HL-60/S4 treated with retinoic acid at 250 ng/mL for 4 days and 3 days (cell line): ENCODE measurements around the gene MSRB2.

Source experiments
- in situ Hi-C: fragments of 300-500 bp; cut with MboI; formaldehyde crosslinking; loops from 2 replicates; pipeline ENCODE4 v1.7.0; 2022; ENCODE audit warnings: low sequenced_read_pairs

The MSRB2 gene

DNA sequence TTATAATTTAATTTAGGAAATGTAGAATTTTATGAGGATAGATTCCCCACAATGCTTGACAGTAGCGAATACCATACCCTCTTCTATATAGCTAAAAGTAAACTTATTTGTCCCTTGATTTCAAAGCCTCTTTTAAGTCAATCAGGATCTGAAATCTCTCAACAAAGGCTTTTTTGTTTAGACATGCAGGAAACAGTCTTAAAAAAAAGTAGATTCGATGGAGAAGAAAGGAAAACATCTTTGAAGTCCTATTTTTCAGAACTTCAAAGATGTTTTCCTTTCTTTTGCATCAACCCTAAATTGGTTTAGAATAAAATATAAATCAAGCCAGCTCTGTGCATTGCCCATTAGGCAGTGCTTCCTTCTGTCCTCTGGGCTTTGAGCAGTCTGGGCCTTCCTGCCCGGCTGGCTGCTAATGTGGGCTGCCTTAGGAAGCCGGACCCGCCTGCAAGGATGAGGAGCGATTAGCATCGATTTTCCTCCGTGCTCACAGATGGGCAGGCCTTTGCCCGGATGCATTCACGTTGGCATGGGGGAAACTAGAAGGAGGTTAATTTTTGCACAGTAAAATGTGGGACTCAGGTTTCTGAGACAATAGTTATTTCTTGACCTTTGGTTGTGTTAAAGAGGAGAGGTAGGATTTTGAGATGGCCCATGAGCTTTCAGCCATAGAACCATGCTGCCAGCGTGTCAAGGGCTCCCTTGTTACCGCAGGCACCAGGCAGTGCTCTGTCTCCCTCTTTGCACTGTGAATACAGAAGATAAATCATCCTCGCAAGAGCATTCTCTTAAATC, 15.5 kb downstream of the MSRB2 start:
- in situ Hi-C loops: no loop called here

DNA sequence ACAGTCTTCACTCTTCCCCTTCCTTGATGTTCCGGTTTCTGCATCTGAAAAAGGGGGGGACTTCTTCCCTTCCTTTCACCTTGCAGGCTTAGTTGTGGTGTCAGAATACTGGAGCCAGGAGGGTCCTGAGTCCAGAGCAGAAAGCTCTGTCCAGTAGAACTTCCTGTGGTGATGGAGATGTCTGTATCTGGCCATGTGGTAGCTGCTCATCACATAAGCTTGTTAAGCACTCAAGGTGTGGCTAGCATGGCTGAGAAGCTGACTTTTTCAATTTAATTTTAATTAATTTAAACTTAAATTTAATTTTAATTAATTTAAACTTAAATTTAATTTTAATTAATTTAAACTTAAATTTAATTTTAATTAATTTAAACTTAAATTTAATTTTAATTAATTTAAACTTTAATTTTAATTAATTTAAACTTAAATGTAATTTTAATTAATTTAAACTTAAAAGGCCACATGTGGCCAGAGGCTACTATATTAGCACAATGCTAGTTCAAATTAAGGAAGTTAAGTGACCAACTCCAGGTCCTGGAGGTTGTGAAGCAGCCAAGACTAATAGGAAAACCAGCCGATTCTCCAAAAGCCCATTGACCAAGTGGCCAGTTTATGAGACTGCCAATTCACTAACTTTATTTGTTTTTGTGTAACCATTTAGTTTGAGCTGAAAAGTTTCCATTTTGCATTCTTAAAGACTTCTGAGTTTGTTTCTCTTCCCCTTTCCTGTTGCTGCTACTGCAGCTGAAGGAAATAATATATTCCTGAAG, 16.3 kb downstream of the MSRB2 start:
- in situ Hi-C loops: no loop called here

DNA sequence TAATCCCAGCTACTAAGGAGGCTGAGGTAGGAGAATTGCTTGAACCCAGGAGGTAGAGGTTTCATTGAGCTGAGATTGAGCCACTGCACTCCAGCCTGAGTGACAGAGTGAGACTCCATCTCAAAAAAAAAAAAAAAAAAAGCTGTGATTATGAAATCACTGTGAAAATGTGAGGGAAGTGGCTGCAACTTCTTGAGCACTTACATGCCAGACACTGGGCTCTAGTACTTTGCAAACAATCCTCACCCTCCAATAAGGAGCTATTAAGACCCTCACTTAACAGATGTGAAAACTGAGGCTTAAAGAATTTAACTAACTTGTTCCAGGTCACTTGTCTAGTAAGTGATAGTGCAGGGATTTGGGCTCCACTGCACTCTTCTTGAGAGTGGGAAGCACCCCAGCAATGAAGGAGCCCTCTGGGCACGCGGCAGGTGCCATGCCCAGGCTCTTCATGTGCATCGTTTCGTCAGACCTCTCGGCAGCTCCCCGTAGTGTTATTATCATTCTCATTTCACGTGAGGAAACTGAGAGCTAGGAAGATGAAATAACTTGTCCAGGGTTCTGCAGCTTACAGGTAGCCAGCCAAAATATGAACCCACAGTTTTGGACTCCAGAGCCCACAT, 19.0 kb downstream of the MSRB2 start:
- in situ Hi-C loops: no loop called here

DNA sequence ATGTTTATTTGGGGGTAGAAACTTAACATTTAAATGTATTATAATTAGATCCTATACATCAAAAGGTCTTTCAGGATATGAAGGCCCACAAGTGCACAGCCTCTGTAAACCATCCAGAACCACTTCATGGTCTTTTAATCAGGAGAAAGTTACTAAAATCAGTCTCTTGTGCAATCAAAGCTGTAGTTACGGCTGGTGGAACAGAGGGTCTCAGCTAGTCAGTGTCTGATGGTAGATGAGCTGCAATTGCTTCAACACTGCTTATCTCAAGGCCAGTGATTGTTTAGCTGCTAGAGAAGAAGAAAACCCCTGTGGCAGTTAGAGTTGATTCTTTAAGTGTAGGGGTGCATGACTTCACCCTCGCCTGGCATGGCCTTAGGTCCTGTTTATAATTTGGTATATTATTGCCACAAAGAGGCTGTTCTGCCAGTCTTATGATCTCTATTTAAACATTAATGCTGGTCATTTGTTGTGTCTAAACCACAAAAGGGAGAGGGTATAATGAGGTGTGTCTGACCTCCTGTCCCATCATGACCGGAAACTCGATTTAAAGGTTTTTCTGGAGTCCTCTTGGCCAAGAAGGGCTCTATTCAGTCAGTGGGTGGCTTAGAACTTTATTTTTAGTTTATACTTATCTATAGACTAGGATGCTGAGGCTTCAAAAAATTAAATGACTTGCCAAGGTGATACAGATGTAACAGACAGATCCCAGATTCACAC, 21.3 kb downstream of the MSRB2 start:
- in situ Hi-C loops: no loop called here

DNA sequence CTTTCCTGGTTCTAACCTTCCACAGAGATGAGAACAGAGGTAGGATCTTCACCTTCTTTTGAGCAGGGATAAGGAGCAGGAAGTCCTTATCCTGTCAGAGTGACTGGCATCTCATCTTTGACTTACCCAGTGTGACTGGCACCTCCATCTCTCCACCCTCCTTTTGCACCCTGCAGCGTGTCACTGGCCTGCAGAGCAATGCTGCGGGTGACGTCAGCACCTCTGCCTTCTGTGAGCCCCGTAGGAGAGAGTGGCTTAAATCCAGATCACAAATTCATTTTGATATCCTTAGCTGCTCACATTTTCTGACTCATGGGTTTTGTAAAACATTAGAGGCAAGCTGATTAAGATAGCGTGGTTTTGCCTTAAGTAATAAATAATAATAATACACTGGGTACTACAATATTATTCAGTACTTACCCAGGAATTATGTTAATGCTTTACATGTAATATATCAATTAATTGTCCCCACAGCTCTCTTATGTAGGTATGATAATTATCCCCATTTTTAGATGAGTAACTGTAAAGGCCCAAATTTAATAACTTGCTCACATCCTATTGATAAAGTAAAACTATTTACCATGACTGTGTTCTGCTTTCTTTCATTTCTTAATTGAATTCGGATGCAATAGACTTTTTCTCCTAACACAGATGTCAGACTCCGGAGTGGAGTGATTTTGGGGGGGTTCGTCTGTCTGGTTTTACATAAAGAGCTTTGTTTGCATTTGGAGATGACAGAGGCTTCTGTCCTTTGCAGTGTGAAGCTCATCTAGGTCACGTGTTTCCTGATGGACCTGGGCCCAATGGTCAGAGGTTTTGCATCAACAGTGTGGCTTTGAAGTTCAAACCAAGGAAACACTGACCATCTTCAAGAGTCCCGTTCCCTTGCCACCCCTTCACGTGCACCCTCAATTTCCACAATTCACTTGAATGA, 24.9 kb downstream of the MSRB2 start:
- in situ Hi-C loops: no loop called here

DNA sequence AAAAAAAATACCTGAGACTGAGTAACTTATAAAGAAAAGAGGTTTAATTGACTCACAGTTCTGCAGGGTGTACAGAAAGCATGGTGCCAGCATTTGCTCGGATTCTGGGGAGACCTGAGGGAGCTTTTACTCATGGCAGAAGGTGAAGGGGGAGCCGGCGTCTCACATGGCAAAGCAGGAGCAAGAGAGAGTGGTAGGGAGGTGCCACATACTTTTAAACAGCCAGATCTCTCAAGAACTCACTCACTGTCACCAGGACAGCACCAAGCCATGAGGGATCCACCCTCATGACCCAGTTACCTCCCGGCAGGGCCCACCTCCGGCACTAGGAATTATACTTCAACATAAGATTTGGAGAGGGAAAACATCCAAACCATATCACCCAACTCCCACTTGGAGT, 25.8 kb downstream of the MSRB2 start:
- in situ Hi-C loops: no loop called here

DNA sequence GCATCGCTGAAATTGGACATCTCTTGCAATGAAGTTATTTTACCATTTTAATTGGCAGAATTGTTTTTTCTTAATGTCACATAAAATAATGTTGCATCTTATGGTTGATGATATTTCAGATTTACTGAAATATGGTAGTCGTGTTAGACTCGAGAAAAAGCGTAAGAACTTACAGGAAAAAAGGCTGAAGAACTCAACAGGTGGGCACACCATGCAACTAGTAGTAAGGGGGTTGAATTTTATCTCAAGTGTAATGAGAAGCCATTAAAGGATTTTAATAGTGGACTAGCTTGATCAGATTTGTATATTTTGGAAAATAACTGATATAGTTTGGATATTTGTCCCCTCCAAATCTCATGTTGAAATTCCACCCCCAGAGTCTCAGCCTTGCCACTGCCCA, 41.1 kb downstream of the MSRB2 start:
- in situ Hi-C loops: no loop called here

DNA sequence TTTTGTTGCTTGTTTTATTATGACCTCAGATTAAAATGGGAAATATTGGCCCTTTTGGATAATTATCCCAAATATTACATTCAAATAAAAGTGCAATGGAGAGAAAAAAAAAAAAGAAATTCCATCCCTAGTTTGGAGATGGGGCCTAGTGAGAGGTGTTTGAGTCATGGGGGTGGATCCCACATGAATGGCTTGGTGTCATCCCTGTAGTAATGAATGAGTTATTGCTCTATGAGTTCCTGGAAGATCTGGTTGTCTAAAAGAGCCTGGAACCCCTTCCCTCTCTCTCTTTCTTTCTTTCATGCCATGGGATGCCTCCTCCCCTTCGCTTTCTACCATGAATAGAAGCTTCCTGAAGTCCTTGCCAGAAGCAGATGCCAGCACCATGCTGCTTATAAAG, 44.3 kb downstream of the MSRB2 start:
- in situ Hi-C loops: no loop called here

DNA sequence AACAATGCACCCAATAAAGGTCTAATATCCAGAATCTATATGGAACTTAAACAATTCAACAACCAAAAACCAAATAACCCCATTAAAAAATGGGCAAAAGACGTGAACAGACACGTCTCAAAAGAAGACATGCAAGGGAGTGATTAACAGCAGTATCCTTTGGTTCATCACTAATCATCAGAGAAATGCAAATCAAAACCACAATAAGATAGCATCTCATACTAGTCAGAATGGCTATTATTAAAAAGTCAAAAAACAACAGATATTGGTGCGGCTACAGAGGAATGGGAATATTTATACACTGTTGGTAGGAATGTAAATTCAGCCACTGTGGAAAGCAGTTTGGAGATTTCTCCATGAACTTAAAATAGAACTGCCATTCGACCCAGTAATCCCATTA, 46.6 kb downstream of the MSRB2 start:
- in situ Hi-C loops: no loop called here

DNA sequence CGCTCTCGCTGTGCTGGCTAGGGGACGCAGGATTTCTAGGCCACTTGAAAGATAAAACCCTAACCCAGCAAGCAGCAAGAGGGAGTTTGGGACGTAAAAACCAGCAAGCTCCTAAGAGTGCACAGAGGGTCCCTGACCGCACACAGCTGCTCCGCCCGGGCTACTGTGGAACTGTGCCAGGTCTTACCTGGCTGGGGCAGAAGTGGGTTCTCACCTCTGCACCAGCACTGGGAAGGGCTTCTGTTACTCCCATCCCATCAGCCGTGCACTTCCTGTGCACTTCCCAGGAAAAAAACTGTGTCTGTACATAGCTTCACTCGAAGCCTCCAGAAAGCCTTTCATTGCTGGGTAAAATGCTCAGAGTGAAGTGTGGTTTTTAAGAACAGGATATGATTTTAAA, 50.9 kb downstream of the MSRB2 start:
- in situ Hi-C loops: no loop called here

DNA sequence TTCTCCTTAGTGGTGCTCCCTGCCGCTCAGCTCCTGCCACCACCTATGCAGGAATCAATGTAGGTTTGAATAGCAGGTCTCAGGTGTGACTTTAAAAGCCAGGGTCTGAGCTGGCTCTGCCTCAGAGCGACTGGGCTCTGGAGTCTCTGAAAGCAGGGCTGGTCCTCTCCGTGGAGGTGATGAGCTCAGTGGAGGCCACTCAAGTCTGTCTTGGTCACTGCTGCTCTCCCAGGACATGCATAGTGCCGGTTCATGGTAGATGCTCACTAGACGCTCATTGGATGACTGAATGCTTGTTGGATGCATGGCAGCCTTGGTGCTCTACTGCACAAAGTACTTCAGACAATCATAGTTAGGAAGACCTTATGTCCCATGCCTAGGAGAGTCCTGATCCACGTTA, 51.7 kb downstream of the MSRB2 start:
- in situ Hi-C loops: no loop called here

DNA sequence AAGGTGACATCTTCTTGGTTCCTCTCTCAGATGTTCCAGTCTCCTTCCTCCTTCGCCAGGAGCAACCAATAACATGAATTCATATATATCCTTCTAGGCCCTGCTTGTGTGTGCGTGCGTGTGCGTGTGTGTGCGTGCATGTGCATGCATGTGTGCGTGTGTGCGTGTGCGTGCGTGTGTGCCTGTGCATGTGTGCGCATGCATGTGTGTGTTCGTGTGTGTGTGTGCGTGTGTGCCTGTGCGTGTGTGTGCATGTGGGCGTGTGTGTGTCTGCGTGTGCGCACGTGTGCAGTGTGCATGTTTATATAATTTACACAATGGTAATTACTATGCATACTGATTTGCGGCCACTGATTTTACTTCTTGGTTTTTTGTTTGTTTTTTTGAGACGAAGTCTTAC, 52.8 kb downstream of the MSRB2 start:
- in situ Hi-C loops: no loop called here

DNA sequence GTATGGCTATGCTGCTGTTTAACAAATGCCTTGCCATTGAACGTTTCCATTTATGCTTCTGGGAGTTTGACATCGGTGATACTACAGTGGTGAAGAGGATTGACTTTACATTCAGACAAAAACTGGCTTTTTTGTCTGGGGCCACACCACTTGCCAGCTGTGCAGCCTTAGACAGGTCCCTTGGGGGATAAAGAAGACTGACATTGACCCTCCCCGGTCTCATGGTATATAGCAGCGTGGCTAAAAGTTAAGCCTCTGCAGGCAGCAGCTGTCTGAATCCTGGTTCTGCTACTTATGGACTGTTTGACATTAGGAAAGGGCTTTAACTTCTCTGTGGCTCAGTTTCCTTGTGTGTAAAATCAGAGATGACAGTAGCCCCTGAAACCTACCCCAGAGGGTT, 54.7 kb downstream of the MSRB2 start:
- in situ Hi-C loops: no loop called here

DNA sequence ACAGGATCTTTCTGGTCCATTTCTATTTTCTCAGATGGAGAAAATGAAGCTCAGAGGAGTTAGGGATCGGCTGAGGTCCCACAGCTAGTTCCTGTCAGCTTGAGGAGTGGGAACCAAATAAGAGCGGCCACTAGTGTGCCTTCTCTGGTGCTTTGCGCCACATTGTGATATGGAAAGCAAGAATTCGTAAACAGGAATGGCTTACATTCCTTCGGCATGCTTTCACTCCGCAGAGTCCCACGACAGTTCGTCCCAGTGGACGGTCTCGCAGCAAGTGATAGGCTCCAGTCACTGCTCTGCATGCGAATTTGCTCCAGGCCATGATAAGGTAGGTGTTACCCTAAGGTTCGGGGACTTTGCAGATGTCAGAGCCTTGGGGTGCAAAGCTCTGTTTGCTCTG, 55.2 kb downstream of the MSRB2 start:
- in situ Hi-C loops: no loop called here

DNA sequence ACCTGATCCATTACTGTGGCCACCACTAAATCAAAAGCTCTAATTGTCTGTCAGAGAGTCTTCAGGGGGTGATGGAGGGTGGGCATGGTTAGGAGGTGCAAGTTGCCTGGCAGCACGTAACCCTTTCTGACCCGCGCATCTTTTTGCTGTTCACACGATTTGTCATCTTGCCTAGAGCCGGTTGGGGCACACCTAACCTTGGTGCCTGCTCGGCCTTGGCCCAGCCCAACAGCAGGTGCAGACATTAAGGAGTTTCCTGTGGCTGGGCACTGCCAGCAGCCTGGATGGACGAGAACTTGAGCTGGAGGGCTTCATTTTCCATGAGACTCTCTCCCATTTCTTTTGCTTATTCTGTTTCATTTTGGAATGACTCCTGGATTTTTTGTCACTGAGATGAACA, 55.7 kb downstream of the MSRB2 start:
- in situ Hi-C loops: no loop called here

DNA sequence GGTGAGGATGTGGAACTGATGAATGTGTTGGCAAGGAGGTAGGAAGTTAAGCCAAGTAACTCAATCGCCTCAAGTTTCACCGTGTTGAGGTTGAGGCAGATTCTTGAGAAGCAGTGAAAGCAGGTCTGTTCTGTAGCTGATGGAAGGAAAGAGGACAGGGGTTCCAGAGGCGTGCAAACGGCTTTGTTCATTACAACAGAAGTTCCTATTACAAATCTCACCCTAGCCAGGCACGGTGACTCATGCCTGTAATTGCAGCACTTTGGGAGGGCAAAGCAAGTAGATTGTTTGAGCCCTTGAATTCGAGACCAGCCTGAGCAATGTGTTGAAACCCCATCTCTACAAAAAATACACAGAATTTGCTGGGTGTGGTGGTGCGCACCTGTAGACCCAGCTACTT, 59.8 kb downstream of the MSRB2 start:
- in situ Hi-C loops: no loop called here

DNA sequence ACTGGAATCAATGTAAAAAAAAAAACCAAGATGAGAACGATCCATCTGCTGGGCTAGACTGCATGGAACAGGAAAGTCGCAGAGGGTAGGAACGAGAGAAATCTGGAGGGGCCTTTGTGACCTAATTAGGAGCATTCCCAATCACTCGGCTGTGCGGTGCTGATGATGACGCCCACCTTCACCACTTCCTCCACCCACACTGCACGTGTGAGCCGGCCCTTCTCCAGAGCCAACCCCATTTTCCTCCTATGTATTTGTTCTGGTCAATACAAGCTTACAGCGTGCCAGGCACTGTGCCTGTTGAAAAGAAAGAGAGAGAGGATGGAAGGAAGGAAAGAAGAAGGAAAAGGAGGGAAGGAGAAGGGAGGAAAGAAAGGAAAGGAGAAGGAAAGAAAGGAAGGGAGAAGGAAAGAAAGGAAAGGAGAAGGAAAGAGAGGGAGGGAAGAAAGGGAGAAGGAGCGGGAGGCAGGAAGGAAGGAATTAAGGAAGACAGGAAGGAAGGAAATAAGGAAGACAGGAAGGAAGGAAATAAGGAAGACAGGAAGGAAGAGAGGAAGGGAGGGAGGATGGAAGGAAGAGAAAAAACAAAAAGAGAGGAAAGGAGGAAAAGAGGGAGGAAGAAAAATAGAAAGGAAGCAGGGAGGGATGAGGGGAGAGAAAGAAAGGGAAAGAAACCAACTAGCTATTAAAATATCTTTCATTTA, 61.2 kb downstream of the MSRB2 start:
- in situ Hi-C loops: no loop called here

DNA sequence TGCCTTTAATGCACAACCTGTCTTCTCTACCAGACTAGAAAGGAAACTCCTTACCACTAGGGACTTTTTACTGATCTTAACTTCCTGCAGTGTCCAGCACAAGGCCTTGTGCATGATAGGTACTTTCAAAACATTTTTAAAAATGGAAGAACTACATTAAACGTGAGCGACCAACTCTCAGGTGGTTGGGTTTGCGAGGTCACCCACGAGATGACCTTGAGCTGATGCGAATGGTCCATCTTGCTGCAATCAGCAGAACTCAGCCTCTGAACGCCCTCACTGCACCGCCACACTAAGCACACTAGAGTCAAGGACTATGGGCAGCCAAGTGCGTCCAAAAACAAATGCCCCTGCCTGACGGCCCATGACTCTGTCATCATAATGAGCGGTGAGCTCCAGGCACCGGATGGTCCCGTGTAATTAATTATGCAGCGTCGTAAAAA, 61.9 kb downstream of the MSRB2 start:
- in situ Hi-C loops: no loop called here

DNA sequence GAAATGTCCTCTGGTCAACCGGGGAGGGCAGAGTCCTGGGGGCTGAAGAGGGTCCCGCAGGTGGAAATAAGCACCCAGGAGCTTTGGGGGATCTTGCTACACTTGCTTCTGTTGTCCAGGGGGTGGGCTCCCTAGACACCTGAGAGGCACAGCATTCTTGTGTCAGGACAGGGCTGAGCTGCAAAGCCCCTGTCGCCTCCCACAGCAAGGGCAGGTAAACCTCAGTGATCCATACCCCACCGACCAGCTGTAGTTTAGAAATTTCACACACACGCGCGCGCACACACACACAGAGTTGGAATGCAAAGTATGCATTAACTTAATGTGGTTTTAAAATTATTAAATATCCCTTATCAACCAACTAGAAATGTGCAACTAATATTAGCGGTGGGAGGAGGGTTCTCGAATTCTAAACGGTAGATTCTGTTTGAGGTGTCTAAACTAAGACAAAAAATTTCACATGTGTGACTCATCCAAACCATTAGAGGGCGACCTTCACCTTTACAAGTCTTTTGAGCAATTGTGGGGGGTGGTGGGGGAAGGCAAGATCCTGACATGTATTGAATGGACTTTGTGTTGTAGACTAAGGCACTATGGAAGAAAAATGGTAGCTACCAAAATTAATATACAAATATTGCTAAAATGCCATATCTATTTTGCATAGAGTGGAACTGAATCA, 62.5 kb downstream of the MSRB2 start:
- in situ Hi-C loops: no loop called here
